Duodenal mucosa (tissue), 2 donors: Measurements from ENCODE around the gene PPP1R3G.
A peak's percentile ranks its signal among the peaks of the same experiment; 100 is the strongest.

Source experiments
- H3K27ac ChIP-seq: one replicate; pipeline ENCODE4 v1.7.0; 2013; ENCODE audit warnings: low read depth, low read length
- H3K27me3 ChIP-seq, 2 donors: one replicate each; pipeline ENCODE4 v1.7.0; 2013; ENCODE audit warnings: low read length in 2 of 2, control low read depth in 1 of 2; ENCODE audit not compliant: insufficient read depth in 2 of 2, control insufficient read depth in 1 of 2
- H3K36me3 ChIP-seq, 2 donors: one replicate each; pipeline ENCODE4 v1.7.0; 2013; ENCODE audit warnings: low read length in 2 of 2, control low read depth in 1 of 2; ENCODE audit not compliant: insufficient read depth in 2 of 2, control insufficient read depth in 1 of 2
- H3K4me1 ChIP-seq, 2 donors: one replicate each; pipeline ENCODE4 v1.7.0; 2013; ENCODE audit warnings: low read length in 2 of 2, control low read depth in 1 of 2; ENCODE audit not compliant: insufficient read depth in 2 of 2, control insufficient read depth in 1 of 2
- H3K4me3 ChIP-seq, 2 donors: one replicate each; pipeline ENCODE4 v1.7.0; 2013; ENCODE audit warnings: low read length in 2 of 2, low read depth in 1 of 2
- H3K9ac ChIP-seq, 2 donors: one replicate each; pipeline ENCODE4 v1.7.0; 2013; ENCODE audit warnings: low read length in 2 of 2, low read depth in 1 of 2
- H3K9me3 ChIP-seq, 2 donors: one replicate each; pipeline ENCODE4 v1.7.0; 2013; ENCODE audit warnings: low read length in 2 of 2, control low read depth in 1 of 2; ENCODE audit not compliant: control insufficient read depth in 1 of 2

Gene PPP1R3G

DNA sequence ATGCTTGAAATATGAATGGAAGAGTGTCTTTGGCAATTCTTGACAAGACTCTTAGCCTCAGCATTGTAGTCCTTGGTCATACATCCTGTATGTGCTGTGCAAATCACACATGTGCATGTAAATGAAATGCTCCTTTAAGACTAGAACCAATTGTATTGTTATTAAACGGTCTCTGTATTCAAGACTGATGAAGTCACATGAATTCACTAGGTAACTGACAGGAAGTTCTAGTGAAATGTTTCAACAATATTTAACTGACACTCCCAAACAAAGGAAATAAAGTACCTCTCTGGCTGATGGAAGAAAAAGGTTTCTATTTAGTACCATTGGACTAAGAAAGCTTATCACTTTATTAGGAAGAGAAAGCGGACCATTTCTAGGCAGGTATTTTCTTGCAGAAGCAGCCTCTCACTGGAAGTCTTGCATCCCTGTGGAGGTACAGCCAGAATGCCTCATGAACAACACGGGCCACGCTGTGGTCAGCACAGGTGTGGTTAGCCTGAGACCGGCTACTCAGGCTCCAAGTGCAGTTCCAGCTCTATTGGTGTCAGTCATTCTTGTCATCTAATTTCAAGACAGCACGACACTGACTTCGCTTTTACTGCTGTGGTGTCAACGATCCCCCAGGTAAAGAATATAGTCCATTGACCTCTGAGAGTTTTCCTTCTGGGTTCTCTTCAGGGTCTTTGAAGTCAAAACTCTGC lies 17.3 kb downstream of the PPP1R3G start:
- Histone ChIP-seq H3K9ac (no peak overlapping the region), H3K36me3 (no peaks in the 10 kb centered on the region), H3K27ac (no peak overlapping the region), H3K4me3 (no peak overlapping the region), H3K4me1 (no peaks in the 10 kb centered on the region), H3K27me3 (no peaks in the 10 kb centered on the region), H3K9me3 (no peaks in the 10 kb centered on the region)

GRCh38 chr6:5103250-5103649 lies 18.1 kb downstream of the PPP1R3G start:
- no peaks in the 10 kb centered on the region for H3K27me3 ChIP-seq
- H3K4me3 ChIP-seq: no peak overlapping the region
- no peaks in the 10 kb centered on the region for H3K4me1 ChIP-seq
- no peaks in the 10 kb centered on the region for H3K36me3 ChIP-seq
- H3K27ac ChIP-seq: no peak overlapping the region
- no peaks in the 10 kb centered on the region for H3K9me3 ChIP-seq
- H3K9ac ChIP-seq: no peak overlapping the region

GRCh38 chr6:5104667-5105066 lies 19.5 kb downstream of the PPP1R3G start:
- Histone ChIP-seq H3K27me3 (no peaks in the 10 kb centered on the region), H3K9ac (no peak overlapping the region), H3K27ac (no peak overlapping the region), H3K4me1 (peaks cover 12 to 13% of the 10 kb centered on the region in 2 donors), H3K36me3 (no peaks in the 10 kb centered on the region), H3K9me3 (no peaks in the 10 kb centered on the region), H3K4me3 (no peak overlapping the region)

DNA sequence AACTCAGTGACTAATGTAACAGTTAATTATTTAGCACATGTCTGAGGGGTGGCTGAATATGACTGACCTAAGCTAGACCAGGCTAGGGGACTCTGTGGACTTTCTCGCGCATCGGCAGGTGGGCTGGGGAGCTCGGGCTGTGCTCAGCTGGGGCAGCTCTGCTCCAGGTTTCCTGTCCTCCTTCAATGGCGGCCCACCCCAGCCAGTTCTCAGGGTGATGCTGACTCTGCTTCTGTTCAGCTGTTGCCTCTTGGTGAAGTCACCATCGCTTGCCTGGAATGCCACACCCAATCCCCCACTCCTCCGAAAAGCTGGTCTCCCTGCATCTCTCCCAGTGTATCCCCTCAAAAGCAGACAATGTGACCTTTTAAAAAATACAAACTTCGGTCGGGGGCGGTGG lies 20.0 kb downstream of the PPP1R3G start:
- Histone ChIP-seq H3K4me3 (no peak overlapping the region), H3K9ac (no peak overlapping the region), H3K36me3 (no peaks in the 10 kb centered on the region), H3K27ac (no peak overlapping the region), H3K4me1 (peaks cover 12 to 13% of the 10 kb centered on the region in 2 donors), H3K9me3 (no peaks in the 10 kb centered on the region), H3K27me3 (no peaks in the 10 kb centered on the region)

DNA sequence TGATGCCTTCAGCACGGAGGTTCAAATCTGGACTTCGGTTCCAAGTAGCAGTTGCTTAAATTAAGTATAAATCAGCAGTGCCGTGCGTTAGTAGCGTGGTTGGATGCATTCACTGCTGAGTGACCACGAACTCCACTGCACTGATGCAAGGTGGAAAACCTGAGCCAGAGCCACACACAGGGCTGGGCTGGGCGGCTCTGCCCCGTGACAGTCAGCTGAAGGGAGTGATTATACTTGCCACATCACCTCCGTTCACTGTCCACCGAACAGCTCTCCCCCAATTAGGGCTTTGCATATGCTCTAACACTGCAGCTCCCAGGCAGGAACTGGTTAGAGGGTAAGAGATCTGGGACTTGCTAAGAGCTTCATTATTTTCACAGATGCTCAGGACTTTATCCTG lies 22.2 kb downstream of the PPP1R3G start:
- peaks cover 12 to 13% of the 10 kb centered on the region in 2 donors for H3K4me1 ChIP-seq
- H3K36me3 ChIP-seq: no peaks in the 10 kb centered on the region
- H3K27me3 ChIP-seq: no peaks in the 10 kb centered on the region
- no peak overlapping the region for H3K4me3 ChIP-seq
- no peak overlapping the region for H3K9ac ChIP-seq
- H3K27ac ChIP-seq: no peak overlapping the region
- no peaks in the 10 kb centered on the region for H3K9me3 ChIP-seq

DNA sequence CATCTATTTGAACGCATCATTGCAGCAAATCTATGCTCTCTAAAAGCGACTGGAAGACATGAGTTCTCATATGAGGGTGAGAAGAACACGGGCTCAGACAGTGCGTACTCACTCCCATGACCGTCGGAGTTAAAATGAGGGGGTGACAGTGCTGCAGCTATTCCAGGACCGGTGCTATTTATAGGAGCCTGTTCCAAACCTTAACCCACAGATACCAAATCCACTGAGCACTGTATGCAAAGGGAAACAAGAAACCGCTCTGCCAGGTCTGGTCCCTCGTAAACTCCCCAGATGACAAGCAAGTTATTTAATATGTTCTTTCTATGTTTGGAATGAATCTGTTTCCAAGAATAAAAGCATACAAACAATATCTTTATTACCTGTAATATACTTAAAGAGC lies 22.9 kb downstream of the PPP1R3G start:
- Histone ChIP-seq H3K27me3 (no peaks in the 10 kb centered on the region), H3K4me3 (no peak overlapping the region), H3K36me3 (no peaks in the 10 kb centered on the region), H3K27ac (no peak overlapping the region), H3K9ac (no peak overlapping the region), H3K4me1 (peaks cover 12 to 13% of the 10 kb centered on the region in 2 donors), H3K9me3 (no peaks in the 10 kb centered on the region)

DNA sequence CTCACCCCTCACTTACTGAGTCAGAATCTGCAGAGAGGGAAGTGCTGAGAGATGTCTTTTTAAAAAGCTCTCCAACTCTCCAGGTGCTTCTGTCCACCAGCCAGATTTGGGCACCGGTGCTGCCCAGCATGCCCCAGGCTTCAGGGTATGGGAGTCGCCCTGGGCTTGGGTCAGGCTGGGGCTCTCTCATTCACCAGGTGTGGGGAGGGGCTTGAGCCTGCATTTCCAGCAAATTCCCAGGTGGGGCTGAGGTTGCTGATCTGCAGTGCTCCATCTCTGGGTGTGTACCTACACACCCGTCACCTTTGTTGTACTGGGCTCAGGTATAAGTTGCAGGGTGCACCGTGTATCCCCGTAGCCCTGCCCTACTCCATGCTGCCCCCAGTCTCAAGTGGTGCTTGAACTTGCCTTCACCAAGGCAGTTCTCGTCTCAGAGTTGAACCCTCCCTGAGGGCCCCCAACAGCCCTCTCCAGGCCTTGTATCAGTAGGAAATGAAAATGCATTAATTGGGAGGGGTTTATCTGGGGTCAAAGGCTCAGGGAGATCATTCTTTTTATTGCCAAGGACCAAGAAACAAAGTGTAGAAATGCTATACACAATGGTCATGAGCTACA lies 23.5 kb downstream of the PPP1R3G start:
- Histone ChIP-seq H3K9ac (no peak overlapping the region), H3K4me1 (peaks cover 12 to 13% of the 10 kb centered on the region in 2 donors), H3K9me3 (no peaks in the 10 kb centered on the region), H3K4me3 (peak overlapping the region; percentile 24 to 27), H3K36me3 (no peaks in the 10 kb centered on the region), H3K27me3 (no peaks in the 10 kb centered on the region), H3K27ac (no peak overlapping the region)

GRCh38 chr6:5109436-5109835 lies 24.3 kb downstream of the PPP1R3G start:
- H3K27me3 ChIP-seq: no peaks in the 10 kb centered on the region
- no peak overlapping the region for H3K27ac ChIP-seq
- no peak overlapping the region for H3K4me3 ChIP-seq
- no peaks in the 10 kb centered on the region for H3K9me3 ChIP-seq
- no peak overlapping the region for H3K9ac ChIP-seq
- no peaks in the 10 kb centered on the region for H3K36me3 ChIP-seq
- H3K4me1 ChIP-seq: peaks cover 12 to 13% of the 10 kb centered on the region in 2 donors

DNA sequence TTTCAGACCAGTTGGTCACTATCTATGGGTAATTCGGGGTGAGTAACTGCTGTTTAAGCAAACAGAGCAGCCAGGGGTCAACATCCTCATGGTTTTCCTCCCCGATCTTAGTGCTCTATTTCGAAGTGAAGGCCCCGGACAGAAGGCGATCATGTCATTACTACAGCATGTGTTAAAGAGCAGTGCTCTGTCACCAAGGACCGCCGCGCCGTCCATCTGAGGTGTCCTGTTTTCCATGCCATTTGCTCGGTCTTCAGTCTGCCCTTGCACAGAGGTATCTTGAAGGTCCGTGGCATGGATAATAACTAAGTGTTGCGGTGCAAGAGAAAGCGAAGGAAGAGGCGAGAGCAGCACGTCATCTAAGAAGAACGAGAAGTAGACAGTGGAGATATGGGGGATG lies 25.1 kb downstream of the PPP1R3G start:
- no peak overlapping the region for H3K9ac ChIP-seq
- H3K4me1 ChIP-seq: peaks cover 12 to 13% of the 10 kb centered on the region in 2 donors
- H3K27ac ChIP-seq: no peak overlapping the region
- H3K4me3 ChIP-seq: no peak overlapping the region
- no peaks in the 10 kb centered on the region for H3K9me3 ChIP-seq
- H3K27me3 ChIP-seq: no peaks in the 10 kb centered on the region
- H3K36me3 ChIP-seq: no peaks in the 10 kb centered on the region

DNA sequence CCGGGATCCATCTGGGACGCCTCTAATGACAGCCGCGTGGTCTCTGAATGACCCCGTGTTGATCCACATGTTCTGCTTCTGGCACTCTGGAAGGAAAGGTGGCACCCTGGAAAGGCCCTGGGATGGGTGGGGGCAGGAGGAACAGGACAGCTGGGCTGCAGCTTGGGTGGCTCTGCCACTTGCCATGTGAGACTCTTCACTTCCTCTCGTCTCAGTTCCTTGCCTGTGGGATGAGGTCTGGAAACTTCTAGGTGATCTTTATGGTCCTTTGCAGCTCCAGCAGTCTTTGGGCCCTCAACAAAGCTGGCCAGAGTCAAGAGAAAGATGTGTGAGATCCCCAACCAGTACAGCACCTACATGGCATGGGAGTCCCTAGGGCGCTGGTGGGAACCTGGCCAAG lies 26.5 kb downstream of the PPP1R3G start:
- Histone ChIP-seq H3K27me3 (no peaks in the 10 kb centered on the region), H3K9ac (no peak overlapping the region), H3K4me3 (no peak overlapping the region), H3K36me3 (no peaks in the 10 kb centered on the region), H3K9me3 (no peaks in the 10 kb centered on the region), H3K27ac (no peak overlapping the region), H3K4me1 (peaks cover 12 to 13% of the 10 kb centered on the region in 2 donors)
